Epithelial cell of proximal tubule (primary cell): Measurements from ENCODE around the gene TFDP2. TPM values are rescaled to one million over a fixed set of nuclear protein-coding genes. Genes with fewer than 3 reads are reported as not detected.
"Not testable (repeated sequence)": the region's sequence is repeated elsewhere in the genome, so short reads cannot be mapped to it uniquely, and the experiment has no call there.

ENCODE experiments used
- DNase-seq: peaks from one replicate; pipeline ENCODE4 v3.0.0-alpha.2; 2011; ENCODE audit warnings: low read depth
- H3K4me3 ChIP-seq: 2 replicates; pipeline ENCODE4 v1.5.1; 2011; ENCODE audit warnings: low read depth, mild to moderate bottlenecking, low read length
- CTCF ChIP-seq: conservative IDR thresholded peaks from 2 replicates; pipeline ENCODE4 v1.5.1; 2012; ENCODE audit warnings: low read depth, mild to moderate bottlenecking, low read length
- total RNA-seq: library from RNA; depleted of rRNA; stranded (reverse); fragments of >200 nt; gene quantifications from 2 replicates; pipeline ENCODE4 v1.2.3, GENCODE V29; 2015

TFDP2 gene
- total RNA-seq, 1 donor from 2014 or later = 40.2 TPM

GRCh38 chr3:142007710-142008399 lies 141.5 kb downstream of the TFDP2 start:
- TF ChIP-seq CTCF = no peak
- no peak overlapping the region for H3K4me3 ChIP-seq
- no peak for DNase-seq

DNA sequence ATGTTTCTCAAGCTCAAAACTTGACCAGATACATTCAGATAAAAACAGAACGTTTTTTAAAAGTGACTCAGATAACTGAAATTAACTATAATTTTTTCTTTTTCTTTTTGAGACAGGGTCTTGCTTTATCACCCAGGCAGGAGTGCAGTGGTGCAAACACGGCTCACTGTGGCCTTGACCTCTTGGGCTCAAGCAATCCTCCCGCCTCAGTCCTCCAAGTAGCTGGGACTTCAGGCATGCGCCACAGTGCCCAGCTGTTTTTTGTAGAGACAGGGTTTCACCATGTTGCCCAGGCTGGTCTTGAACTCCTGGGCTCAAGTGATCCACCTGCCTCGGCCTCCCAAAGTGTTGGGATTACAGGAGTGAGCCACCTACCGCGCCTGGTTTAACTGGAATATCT lies 144.4 kb downstream of the TFDP2 start:
- H3K4me3 ChIP-seq, DNase-seq: not testable (repeated sequence)

DNA sequence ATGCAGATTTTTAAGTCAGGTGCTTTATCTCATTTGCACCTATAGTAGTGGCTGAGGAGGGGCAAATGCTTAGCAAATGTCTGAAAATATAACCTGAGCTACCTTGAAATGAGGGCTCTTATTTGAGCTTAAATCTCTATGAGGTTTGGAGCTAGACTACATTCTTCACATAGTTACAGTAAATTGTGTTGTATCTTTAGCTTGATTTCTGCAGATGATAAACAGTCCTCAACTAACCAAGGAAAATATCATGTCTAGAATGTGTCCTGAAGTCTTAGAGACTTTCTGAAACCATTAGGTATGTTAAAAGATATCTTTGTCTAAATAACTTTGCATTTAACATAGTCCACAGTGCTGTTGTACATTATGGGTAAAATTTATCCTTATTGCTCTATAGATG lies 145.3 kb downstream of the TFDP2 start:
- no peak for TF ChIP-seq CTCF
- DNase-seq = no peak
- no peak overlapping the region for H3K4me3 ChIP-seq

GRCh38 chr3:142003291-142003690 lies 146.1 kb downstream of the TFDP2 start:
- no peak overlapping the region for H3K4me3 ChIP-seq
- no peak for DNase-seq
- no peak for TF ChIP-seq CTCF

- no peak for DNase-seq
- no peak overlapping the region for H3K4me3 ChIP-seq
Observed at GRCh38 chr3:142000325-142000870, 148.9 kb downstream of the TFDP2 start.

DNA sequence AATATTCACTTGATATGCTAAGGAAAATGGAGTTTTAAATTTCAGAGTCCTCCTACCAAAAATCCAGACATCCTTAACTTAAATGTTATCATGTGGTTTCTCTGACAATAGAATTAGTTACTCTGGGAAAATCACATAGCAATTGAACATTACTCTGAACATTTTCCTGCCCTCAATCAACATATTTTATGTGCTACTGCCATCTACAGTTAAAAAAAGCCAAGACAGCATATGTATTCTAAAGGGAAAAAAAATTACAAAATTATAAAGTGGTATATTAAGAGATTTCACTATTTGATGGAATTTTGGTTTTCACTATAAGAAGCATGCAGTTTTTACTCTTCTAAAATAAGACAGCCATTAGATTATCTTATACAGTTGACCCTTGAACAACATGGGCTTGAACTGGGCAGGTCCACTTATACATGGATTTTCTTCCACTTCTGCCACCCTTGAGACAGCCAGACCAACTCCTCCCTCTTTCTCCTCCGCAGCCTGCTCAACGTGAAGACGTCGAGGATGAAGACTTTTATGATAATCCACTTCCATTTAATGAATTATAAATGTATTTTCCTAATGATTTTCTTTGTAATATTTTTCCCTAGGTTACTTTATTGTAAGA lies 150.6 kb downstream of the TFDP2 start:
- DNase-seq = no peak

More at GRCh38 chr3:142000325-142000870, 148.9 kb downstream of the TFDP2 start:
- TF ChIP-seq CTCF = no peak

DNA sequence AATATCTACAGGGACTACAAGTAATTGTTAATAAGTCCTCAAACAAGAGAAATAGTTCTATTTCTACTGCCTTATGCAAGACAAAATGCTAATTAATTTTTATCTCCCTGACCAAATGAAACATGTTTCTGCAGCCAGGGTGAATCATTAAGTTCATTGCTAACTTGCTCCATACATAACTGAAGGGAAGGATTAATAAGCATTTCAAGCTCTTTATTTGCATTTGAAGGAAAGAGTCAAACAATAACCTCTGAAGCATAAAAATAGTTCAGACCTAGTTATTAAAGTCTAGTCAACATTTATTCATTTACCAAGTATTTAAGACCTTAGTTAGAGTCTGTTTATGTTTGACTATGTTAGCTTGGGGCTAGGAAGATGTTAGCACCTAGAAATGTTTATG lies 152.9 kb downstream of the TFDP2 start:
- peak; percentile 74 for DNase-seq
- peak overlapping the region; percentile 12 for H3K4me3 ChIP-seq
- no peak for TF ChIP-seq CTCF

More for the DNA sequence above, 150.6 kb downstream of the TFDP2 start:
- peak; percentile 51 for TF ChIP-seq CTCF
- H3K4me3 ChIP-seq = no peak overlapping the region
